GM18951 (cell line): Measurements from ENCODE around the gene UBA6.

ENCODE experiments used
- POLR2A ChIP-seq: IDR thresholded peaks from 4 replicates; pipeline ENCODE4 v1.6.1; 2011; ENCODE audit warnings: mild to moderate bottlenecking; ENCODE audit not compliant: insufficient read length, insufficient read depth; ENCODE audit errors: extremely low read depth
- in situ Hi-C: fragments of 300-500 bp; cut with MboI; formaldehyde crosslinking; loops from one replicate; pipeline ENCODE4 v1.12.0; 2022; ENCODE audit warnings: low sequenced_read_pairs, mixed read lengths, inconsistent platforms; ENCODE audit not compliant: unreplicated experiment

Gene UBA6

GRCh38 chr4:67702166-67702565, 1.2 kb upstream of the UBA6 start:
- in situ Hi-C loops: no loop called here

GRCh38 chr4:67701517-67701850, 529 bp upstream of the UBA6 start:
- TF ChIP-seq POLR2A: no peak
- in situ Hi-C loops: no loop called here

More at GRCh38 chr4:67702166-67702565, 1.2 kb upstream of the UBA6 start:
- no peak for TF ChIP-seq POLR2A

GRCh38 chr4:67700116-67700737, 728 bp downstream of the UBA6 start:
- in situ Hi-C loops: no loop called here
- no peak for TF ChIP-seq POLR2A

GRCh38 chr4:67699603-67700002, 1.4 kb downstream of the UBA6 start:
- in situ Hi-C loops: no loop called here

GRCh38 chr4:67697860-67698687, 2.9 kb downstream of the UBA6 start:
- no peak for TF ChIP-seq POLR2A
- in situ Hi-C loops: no loop called here

More at GRCh38 chr4:67699603-67700002, 1.4 kb downstream of the UBA6 start:
- no peak for TF ChIP-seq POLR2A

- in situ Hi-C loops: no loop called here
Measured at GRCh38 chr4:67696061-67696460, 4.9 kb downstream of the UBA6 start.

GRCh38 chr4:67694662-67695061, 6.3 kb downstream of the UBA6 start:
- no peak for TF ChIP-seq POLR2A
- in situ Hi-C loops: no loop called here

More at GRCh38 chr4:67696061-67696460, 4.9 kb downstream of the UBA6 start:
- no peak for TF ChIP-seq POLR2A

- TF ChIP-seq POLR2A: no peak
- in situ Hi-C loops: no loop called here
Measured at GRCh38 chr4:67691328-67691727, 9.6 kb downstream of the UBA6 start.

- in situ Hi-C loops: no loop called here
- TF ChIP-seq POLR2A: no peak
Measured at GRCh38 chr4:67687636-67688035, 13.3 kb downstream of the UBA6 start.

GRCh38 chr4:67685532-67685859, 15.5 kb downstream of the UBA6 start:
- TF ChIP-seq POLR2A: no peak
- in situ Hi-C loops: no loop called here

- TF ChIP-seq POLR2A: no peak
- in situ Hi-C loops: no loop called here
Measured at GRCh38 chr4:67684839-67685531, 16.0 kb downstream of the UBA6 start.

GRCh38 chr4:67682266-67682665, 18.7 kb downstream of the UBA6 start:
- no peak for TF ChIP-seq POLR2A
- in situ Hi-C loops: no loop called here

- in situ Hi-C loops: no loop called here
- no peak for TF ChIP-seq POLR2A
Measured at GRCh38 chr4:67680581-67681222, 20.3 kb downstream of the UBA6 start.
